Upper lobe of left lung (tissue), 6 donors: ENCODE data around the gene LRRC46. TPM values are rescaled to one million over a fixed set of nuclear protein-coding genes. Genes with fewer than 3 reads are reported as not detected.

Experiments
- ATAC-seq, 2 donors: fragments of 200-7000 bp; cut with Tn5 transposase; one replicate each; pipeline ENCODE4 v1.9.1; 2022; ENCODE audit warnings: mild to moderate bottlenecking in 2 of 2, moderate library complexity in 2 of 2; ENCODE audit not compliant: low FRiP score in 2 of 2
- DNase-seq, 2 donors: peaks; one replicate each; pipeline ENCODE4 v3.0.0-alpha.2; 2019 to 2020
- H3K27ac ChIP-seq, 4 donors: fragments of 200-600 bp; sonication (generic); one replicate each; pipeline ENCODE4 v1.5.1; 2016 to 2019
- H3K27me3 ChIP-seq, 4 donors: fragments of 200-600 bp; sonication (generic); one replicate each; pipeline ENCODE4 v1.5.1; 2017 to 2019
- H3K36me3 ChIP-seq, 4 donors: fragments of 200-600 bp; sonication (generic); one replicate each; pipeline ENCODE4 v1.5.1; 2016 to 2019
- H3K4me1 ChIP-seq, 4 donors: fragments of 200-600 bp; sonication (generic); one replicate each; pipeline ENCODE4 v1.5.1; 2018 to 2019
- H3K4me3 ChIP-seq, 4 donors: fragments of 200-600 bp; sonication (generic); one replicate each; pipeline ENCODE4 v1.5.1; 2017 to 2019; ENCODE audit warnings: mild to moderate bottlenecking in 2 of 4, moderate library complexity in 1 of 4
- H3K9me3 ChIP-seq, 4 donors: fragments of 200-600 bp; sonication (generic); one replicate each; pipeline ENCODE4 v1.5.1; 2018 to 2019
- EP300 ChIP-seq, 4 donors: sonication (generic); formaldehyde crosslinking; IDR thresholded peaks; one replicate each; pipeline ENCODE4 v1.5.1; 2017; ENCODE audit warnings: antibody characterized with exemption in 4 of 4, control low read depth in 2 of 4
- POLR2A ChIP-seq, 4 donors: fragments of 450-650 bp; IDR thresholded peaks; one replicate each; pipeline ENCODE4 v1.5.1; 2016 to 2017; ENCODE audit warnings: antibody characterized with exemption in 4 of 4, mild to moderate bottlenecking in 2 of 4
- POLR2AphosphoS5 ChIP-seq, 2 donors: sonication (generic); formaldehyde crosslinking; IDR thresholded peaks; one replicate each; pipeline ENCODE4 v1.5.1; 2017; ENCODE audit warnings: antibody characterized with exemption in 2 of 2
- WGBS, 2 donors: methylation state at CpG; one replicate each; pipeline ENCODE4 v1.1.5; 2017 to 2018; 5-methylcytosine and 5-hydroxymethylcytosine counted together
- total RNA-seq, 6 donors: library from RNA; depleted of rRNA in 4 of 6; stranded (reverse); fragments of >200 nt in 4 of 6; gene quantifications; one replicate each; pipeline versions ENCODE4 v1.1.0 to v1.2.1, GENCODE V29; 2016 to 2021
- TF ChIP-seq, protein P1 (sequence below), 6 experiments: fragments of 450-650 bp in 4 of 6; fragments of 200-600 bp in 2 of 6; sonication (generic) in 2 of 6; IDR thresholded peaks; one replicate each; pipeline ENCODE4 v1.5.1; 2016 to 2019; ENCODE audit warnings: antibody characterized with exemption in 6 of 6
- donor health status: DM: no; HTN: no; CAD: no; lungs with moderate emphysema.
- donor health status: DM: no; HTN: yes; CAD: no; lungs with severe emphysema.

LRRC46 gene
- total RNA-seq, 6 donors from 2014 or later, result 0.49 to 23.5 (median 9.1) TPM

- TF ChIP-seq POLR2AphosphoS5 (IDR thresholded peaks at IDR 0.05) (no peak), EP300 (IDR thresholded peaks at IDR 0.05) (no peak), POLR2A (IDR thresholded peaks at IDR 0.05) (no peak)
- TF ChIP-seq, protein P1, sequence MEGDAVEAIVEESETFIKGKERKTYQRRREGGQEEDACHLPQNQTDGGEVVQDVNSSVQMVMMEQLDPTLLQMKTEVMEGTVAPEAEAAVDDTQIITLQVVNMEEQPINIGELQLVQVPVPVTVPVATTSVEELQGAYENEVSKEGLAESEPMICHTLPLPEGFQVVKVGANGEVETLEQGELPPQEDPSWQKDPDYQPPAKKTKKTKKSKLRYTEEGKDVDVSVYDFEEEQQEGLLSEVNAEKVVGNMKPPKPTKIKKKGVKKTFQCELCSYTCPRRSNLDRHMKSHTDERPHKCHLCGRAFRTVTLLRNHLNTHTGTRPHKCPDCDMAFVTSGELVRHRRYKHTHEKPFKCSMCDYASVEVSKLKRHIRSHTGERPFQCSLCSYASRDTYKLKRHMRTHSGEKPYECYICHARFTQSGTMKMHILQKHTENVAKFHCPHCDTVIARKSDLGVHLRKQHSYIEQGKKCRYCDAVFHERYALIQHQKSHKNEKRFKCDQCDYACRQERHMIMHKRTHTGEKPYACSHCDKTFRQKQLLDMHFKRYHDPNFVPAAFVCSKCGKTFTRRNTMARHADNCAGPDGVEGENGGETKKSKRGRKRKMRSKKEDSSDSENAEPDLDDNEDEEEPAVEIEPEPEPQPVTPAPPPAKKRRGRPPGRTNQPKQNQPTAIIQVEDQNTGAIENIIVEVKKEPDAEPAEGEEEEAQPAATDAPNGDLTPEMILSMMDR (IDR thresholded peaks at IDR 0.05), result no peak
- 7 to 13% methylated on average over 4 of the region's 4 CpGs for WGBS, 2 donors
- H3K27ac ChIP-seq, result peak overlapping the region; percentile 61 to 75 (median 66)
- DNase-seq (no peak), ATAC-seq (no peak)
- no peaks in the 10 kb centered on the region for H3K9me3 ChIP-seq
- no peaks in the 10 kb centered on the region for H3K27me3 ChIP-seq
- peaks cover 6 to 66% (median 56%) of the 10 kb centered on the region in 4 donors for H3K36me3 ChIP-seq
- peak overlapping the region; percentile 49 to 67 (median 60) for H3K4me3 ChIP-seq
- H3K4me1 ChIP-seq, result peaks cover 23 to 38% (median 26%) of the 10 kb centered on the region in 4 donors
These were observed 10.4 kb upstream of the LRRC46 start for GRCh38 chr17:47821031-47821423.

GRCh38 chr17:47821424-47822391, 9.8 kb upstream of the LRRC46 start, which contains the start of gene OSBPL7:
Gene OSBPL7, minus strand, starts transcription at chr17:47821794. Its CDS starts 1,516 bp downstream, at chr17:47820278.
- Histone ChIP-seq H3K4me3 (peak within 1 kb of the TSS; percentile 49 to 67 (median 60)), H3K9me3 (no peaks in the 10 kb centered on the region), H3K27ac (peak within 1 kb of the TSS; percentile 61 to 75 (median 66)), H3K4me1 (peaks cover 23 to 38% (median 26%) of the 10 kb centered on the region in 4 donors), H3K27me3 (no peaks in the 10 kb centered on the region), H3K36me3 (peaks cover 11 to 66% (median 56%) of the 10 kb centered on the region in 4 donors)
- DNase-seq, result peak; percentile 86 to 87
- ATAC-seq, result peak; percentile 88 to 91
- TF ChIP-seq POLR2A (IDR thresholded peaks at IDR 0.05) (peak in 3 of 4 donors; percentile 22 to 58 (median 33)), EP300 (IDR thresholded peaks at IDR 0.05) (no peak), POLR2AphosphoS5 (IDR thresholded peaks at IDR 0.05) (peak; percentile 62 to 78)
- TF ChIP-seq, protein P1 (IDR thresholded peaks at IDR 0.05), result peak in 2 of 6 experiments; percentile 37 to 50
- 7 to 42% methylated on average over 4 to 21 of the region's 21 CpGs for WGBS, 2 donors

GRCh38 chr17:47822785-47823184, 8.7 kb upstream of the LRRC46 start:
- Histone ChIP-seq H3K4me1 (peaks cover 23 to 38% (median 26%) of the 10 kb centered on the region in 4 donors), H3K27ac (peak overlapping the region in 2 of 4 donors; percentile 63 to 68), H3K36me3 (peaks cover 11 to 66% (median 56%) of the 10 kb centered on the region in 4 donors), H3K9me3 (no peaks in the 10 kb centered on the region), H3K27me3 (no peaks in the 10 kb centered on the region), H3K4me3 (no peak overlapping the region)
- no peak for DNase-seq
- WGBS, 2 donors, result 100% methylated on average over 4 of the region's 4 CpGs; no CpG with 5 or more reads in 1 of the 2 donors
- ATAC-seq, result no peak
- TF ChIP-seq POLR2A (IDR thresholded peaks at IDR 0.05) (no peak), POLR2AphosphoS5 (IDR thresholded peaks at IDR 0.05) (no peak), EP300 (IDR thresholded peaks at IDR 0.05) (no peak)
- TF ChIP-seq, protein P1 (IDR thresholded peaks at IDR 0.05), result no peak

- WGBS, 2 donors, result 89 to 96% methylated on average over 3 to 4 of the region's 4 CpGs
- no peak for DNase-seq
- Histone ChIP-seq H3K4me1 (peaks cover 23 to 38% (median 26%) of the 10 kb centered on the region in 4 donors), H3K27me3 (no peaks in the 10 kb centered on the region), H3K4me3 (no peak overlapping the region), H3K9me3 (no peaks in the 10 kb centered on the region), H3K36me3 (peaks cover 11 to 66% (median 54%) of the 10 kb centered on the region in 4 donors), H3K27ac (no peak overlapping the region)
- TF ChIP-seq EP300 (IDR thresholded peaks at IDR 0.05) (no peak), POLR2AphosphoS5 (IDR thresholded peaks at IDR 0.05) (no peak), POLR2A (IDR thresholded peaks at IDR 0.05) (no peak)
- TF ChIP-seq, protein P1 (IDR thresholded peaks at IDR 0.05), result no peak
- no peak for ATAC-seq
These were observed 8.0 kb upstream of the LRRC46 start for GRCh38 chr17:47823519-47823918.
